Measurements from ENCODE around the gene MYOM1. TPM values are rescaled to one million over a fixed set of nuclear protein-coding genes. Genes with fewer than 3 reads are reported as not detected.
A peak's percentile ranks its signal among the peaks of the same experiment; 100 is the strongest.

Gene MYOM1
- total RNA-seq, 2 donors from 2014 or later: 2.8 to 7.9 TPM

DNA sequence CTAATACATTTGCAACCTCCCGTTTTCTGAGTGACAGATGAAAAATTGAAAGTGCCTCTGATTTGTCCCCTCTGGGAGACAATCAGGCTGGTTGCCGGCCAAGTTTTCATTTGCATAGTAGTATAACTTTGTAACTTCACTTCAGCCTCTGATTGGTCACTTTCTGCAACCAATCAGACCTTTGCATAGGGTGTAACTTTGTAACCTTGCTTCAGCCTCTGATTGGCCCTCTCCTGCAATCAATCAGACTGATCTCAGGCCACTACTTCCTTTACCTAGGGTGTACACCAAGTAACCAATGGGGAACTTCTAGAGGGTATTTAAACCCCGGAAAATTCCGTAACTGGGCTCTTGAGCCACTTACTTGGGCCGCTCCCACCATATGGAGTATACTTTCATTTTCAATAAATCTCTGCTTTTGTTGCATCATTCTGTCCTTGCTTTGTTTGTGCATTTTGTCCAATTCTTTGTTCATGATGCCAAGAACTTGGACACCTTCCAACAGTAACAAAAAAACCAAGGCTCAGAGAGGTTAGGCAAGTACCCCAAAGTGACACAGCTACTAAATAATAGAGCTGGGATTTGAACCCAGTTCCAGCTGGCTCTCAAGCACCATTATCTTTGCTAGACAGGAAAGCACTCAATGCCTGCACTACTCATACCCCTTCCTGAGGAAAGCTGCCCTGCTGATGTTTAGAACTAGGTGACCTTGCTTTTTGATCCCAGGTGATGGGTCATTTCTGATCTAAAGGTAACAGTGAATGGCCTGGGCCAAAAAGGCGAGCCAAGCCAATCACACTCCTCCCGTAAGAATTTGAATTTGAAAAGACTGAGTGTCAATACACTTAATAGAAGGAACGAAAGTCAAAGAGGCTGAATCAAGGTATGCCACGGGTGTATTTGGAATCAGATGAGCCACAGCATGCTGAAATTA, 10.9 kb upstream of the MYOM1 start:
- H3K27ac ChIP-seq: no peak overlapping the region
- intact Hi-C loops (cut with DNase I): no loop called here
- no peaks in the 10 kb centered on the region for H3K27me3 ChIP-seq
- no peaks in the 10 kb centered on the region for H3K36me3 ChIP-seq
- H3K9ac ChIP-seq (ENCODE audit: low read depth in 2 of 2, low read length in 2 of 2): no peak overlapping the region
- no peak for TF ChIP-seq CTCF (IDR thresholded peaks at IDR 0.05)
- DNase-seq: peak; percentile 42
- no peaks in the 10 kb centered on the region for H3K9me3 ChIP-seq
- no peaks in the 10 kb centered on the region for H3K4me1 ChIP-seq
- no peak overlapping the region for H3K4me3 ChIP-seq

GRCh38 chr18:3226048-3226447, 6.3 kb upstream of the MYOM1 start:
- Histone ChIP-seq H3K36me3 (no peaks in the 10 kb centered on the region), H3K27ac (no peak overlapping the region), H3K4me3 (no peak overlapping the region), H3K9me3 (no peaks in the 10 kb centered on the region), H3K27me3 (no peaks in the 10 kb centered on the region), H3K4me1 (no peaks in the 10 kb centered on the region), H3K9ac (ENCODE audit: low read depth in 2 of 2, low read length in 2 of 2) (no peak overlapping the region)
- no peak for DNase-seq
- TF ChIP-seq CTCF (IDR thresholded peaks at IDR 0.05): no peak
- intact Hi-C loops (cut with DNase I): no loop called here

- no peak overlapping the region for H3K9ac ChIP-seq (ENCODE audit: low read depth in 2 of 2, low read length in 2 of 2)
- H3K27ac ChIP-seq: no peak overlapping the region
- no peaks in the 10 kb centered on the region for H3K36me3 ChIP-seq
- DNase-seq: no peak
- H3K9me3 ChIP-seq: no peaks in the 10 kb centered on the region
- no peak overlapping the region for H3K4me3 ChIP-seq
- H3K27me3 ChIP-seq: no peaks in the 10 kb centered on the region
- intact Hi-C loops (cut with DNase I): no loop called here
- H3K4me1 ChIP-seq: no peaks in the 10 kb centered on the region
- TF ChIP-seq CTCF (IDR thresholded peaks at IDR 0.05): no peak
These were observed 5.8 kb upstream of the MYOM1 start for GRCh38 chr18:3225588-3225987.

GRCh38 chr18:3224223-3224622, 4.5 kb upstream of the MYOM1 start:
- no peak overlapping the region for H3K27ac ChIP-seq

GRCh38 chr18:3223356-3223755, 3.6 kb upstream of the MYOM1 start:
- DNase-seq: no peak
- Histone ChIP-seq H3K9me3 (no peaks in the 10 kb centered on the region), H3K27ac (no peak overlapping the region), H3K4me3 (no peak overlapping the region), H3K4me1 (no peaks in the 10 kb centered on the region), H3K36me3 (no peaks in the 10 kb centered on the region), H3K27me3 (no peaks in the 10 kb centered on the region), H3K9ac (ENCODE audit: low read depth in 2 of 2, low read length in 2 of 2) (no peak overlapping the region)
- intact Hi-C loops (cut with DNase I): no loop called here
- no peak for TF ChIP-seq CTCF (IDR thresholded peaks at IDR 0.05)

More at GRCh38 chr18:3224223-3224622, 4.5 kb upstream of the MYOM1 start:
- no peak overlapping the region for H3K9ac ChIP-seq (ENCODE audit: low read depth in 2 of 2, low read length in 2 of 2)
- no peak for DNase-seq
- no peaks in the 10 kb centered on the region for H3K9me3 ChIP-seq
- intact Hi-C loops (cut with DNase I): no loop called here
- no peaks in the 10 kb centered on the region for H3K4me1 ChIP-seq
- TF ChIP-seq CTCF (IDR thresholded peaks at IDR 0.05): no peak
- H3K27me3 ChIP-seq: no peaks in the 10 kb centered on the region
- H3K4me3 ChIP-seq: no peak overlapping the region
- H3K36me3 ChIP-seq: no peaks in the 10 kb centered on the region
